ENCODE results near the gene NECAB3. TPM values are rescaled to one million over a fixed set of nuclear protein-coding genes. Genes with fewer than 3 reads are reported as not detected.

The NECAB3 gene
- total and polyA plus RNA-seq, 2 of the 13 experiments (the other 11 are each of a cell fraction or from before 2014, with no cell fraction given): 61.5 to 65.5 TPM

DNA sequence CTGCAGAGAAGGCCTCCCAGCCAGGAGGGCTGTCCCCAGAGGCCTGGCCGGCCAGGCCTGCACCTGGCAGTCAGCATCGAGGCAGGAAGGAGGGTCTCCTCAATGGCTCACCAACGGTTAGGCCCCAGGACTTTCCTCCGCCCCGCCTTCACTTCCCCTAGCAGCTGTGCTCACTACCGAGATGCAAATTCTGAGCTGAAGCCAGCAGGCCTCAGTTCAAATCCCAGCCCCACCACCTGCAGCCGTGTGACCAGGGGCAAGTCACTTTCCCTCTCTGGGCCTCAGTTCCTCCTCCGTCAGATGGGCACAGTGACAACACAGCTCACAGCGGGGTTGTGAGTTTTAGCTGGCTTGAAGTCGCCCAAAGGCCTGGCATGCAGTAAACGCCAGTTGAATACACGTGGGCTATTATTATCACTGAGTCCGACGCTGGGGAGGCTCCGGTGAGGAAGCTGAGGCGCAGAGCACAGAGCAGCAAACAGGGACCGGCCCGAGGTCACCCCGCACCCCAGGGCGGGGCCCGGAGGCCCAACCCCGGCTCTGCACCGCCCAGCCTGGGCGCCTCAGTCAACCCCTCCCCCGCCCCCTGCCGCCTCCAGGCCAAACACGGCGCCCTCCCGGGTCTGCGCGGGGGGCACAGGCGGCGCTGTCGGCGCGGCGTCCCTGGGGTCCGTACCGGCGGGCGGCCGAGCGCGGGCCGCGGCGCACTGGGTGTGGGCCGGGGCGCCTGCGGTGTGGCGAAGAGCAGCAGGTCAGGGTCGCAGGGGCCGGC is 11.3 kb upstream of the NECAB3 start (continued):
- TF ChIP-seq, protein P1, sequence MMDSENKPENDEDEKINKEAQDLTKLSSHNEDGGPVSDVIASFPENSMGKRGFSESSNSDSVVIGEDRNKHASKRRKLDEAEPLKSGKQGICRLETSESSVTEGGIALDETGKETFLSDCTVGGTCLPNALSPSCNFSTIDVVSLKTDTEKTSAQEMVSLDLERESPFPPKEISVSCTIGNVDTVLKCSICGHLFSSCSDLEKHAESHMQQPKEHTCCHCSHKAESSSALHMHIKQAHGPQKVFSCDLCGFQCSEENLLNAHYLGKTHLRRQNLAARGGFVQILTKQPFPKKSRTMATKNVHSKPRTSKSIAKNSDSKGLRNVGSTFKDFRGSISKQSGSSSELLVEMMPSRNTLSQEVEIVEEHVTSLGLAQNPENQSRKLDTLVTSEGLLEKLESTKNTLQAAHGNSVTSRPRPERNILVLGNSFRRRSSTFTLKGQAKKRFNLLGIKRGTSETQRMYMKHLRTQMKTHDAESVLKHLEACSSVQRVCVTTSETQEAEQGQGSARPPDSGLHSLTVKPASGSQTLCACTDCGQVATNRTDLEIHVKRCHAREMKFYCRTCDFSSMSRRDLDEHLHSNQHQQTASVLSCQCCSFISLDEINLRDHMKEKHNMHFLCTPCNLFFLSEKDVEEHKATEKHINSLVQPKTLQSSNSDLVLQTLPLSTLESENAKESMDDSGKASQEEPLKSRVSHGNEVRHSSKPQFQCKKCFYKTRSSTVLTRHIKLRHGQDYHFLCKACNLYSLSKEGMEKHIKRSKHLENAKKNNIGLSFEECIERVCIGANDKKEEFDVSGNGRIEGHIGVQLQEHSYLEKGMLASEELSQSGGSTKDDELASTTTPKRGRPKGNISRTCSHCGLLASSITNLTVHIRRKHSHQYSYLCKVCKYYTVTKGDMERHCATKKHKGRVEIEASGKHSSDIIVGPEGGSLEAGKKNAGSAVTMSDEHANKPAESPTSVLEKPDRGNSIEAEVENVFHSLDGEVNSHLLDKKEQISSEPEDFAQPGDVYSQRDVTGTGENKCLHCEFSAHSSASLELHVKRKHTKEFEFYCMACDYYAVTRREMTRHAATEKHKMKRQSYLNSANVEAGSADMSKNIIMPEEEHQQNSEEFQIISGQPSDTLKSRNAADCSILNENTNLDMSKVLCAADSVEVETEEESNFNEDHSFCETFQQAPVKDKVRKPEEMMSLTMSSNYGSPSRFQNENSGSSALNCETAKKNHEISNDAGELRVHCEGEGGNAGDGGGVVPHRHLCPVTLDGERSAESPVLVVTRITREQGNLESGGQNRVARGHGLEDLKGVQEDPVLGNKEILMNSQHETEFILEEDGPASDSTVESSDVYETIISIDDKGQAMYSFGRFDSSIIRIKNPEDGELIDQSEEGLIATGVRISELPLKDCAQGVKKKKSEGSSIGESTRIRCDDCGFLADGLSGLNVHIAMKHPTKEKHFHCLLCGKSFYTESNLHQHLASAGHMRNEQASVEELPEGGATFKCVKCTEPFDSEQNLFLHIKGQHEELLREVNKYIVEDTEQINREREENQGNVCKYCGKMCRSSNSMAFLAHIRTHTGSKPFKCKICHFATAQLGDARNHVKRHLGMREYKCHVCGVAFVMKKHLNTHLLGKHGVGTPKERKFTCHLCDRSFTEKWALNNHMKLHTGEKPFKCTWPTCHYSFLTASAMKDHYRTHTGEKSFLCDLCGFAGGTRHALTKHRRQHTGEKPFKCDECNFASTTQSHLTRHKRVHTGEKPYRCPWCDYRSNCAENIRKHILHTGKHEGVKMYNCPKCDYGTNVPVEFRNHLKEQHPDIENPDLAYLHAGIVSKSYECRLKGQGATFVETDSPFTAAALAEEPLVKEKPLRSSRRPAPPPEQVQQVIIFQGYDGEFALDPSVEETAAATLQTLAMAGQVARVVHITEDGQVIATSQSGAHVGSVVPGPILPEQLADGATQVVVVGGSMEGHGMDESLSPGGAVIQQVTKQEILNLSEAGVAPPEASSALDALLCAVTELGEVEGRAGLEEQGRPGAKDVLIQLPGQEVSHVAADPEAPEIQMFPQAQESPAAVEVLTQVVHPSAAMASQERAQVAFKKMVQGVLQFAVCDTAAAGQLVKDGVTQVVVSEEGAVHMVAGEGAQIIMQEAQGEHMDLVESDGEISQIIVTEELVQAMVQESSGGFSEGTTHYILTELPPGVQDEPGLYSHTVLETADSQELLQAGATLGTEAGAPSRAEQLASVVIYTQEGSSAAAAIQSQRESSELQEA (CRISPR knock-in tag; IDR thresholded peaks at IDR 0.05; ENCODE audit: not compliant biosample characterization): no peak
- TF ChIP-seq ZBTB3 (CRISPR knock-in tag; IDR thresholded peaks at IDR 0.05; ENCODE audit: borderline replicate concordance, low read depth): no peak; the same call in 1 of the 2 replicates
- peak; percentile 64 for TF ChIP-seq CBX1 (IDR thresholded peaks at IDR 0.05; ENCODE audit: low read depth)
- TF ChIP-seq, protein P2, sequence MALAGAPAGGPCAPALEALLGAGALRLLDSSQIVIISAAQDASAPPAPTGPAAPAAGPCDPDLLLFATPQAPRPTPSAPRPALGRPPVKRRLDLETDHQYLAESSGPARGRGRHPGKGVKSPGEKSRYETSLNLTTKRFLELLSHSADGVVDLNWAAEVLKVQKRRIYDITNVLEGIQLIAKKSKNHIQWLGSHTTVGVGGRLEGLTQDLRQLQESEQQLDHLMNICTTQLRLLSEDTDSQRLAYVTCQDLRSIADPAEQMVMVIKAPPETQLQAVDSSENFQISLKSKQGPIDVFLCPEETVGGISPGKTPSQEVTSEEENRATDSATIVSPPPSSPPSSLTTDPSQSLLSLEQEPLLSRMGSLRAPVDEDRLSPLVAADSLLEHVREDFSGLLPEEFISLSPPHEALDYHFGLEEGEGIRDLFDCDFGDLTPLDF (CRISPR knock-in tag; IDR thresholded peaks at IDR 0.05): no peak; the same call in 1 of the 2 replicates
- TF ChIP-seq MTA1 (CRISPR knock-in tag; IDR thresholded peaks at IDR 0.05; ENCODE audit: borderline replicate concordance): no peak; the same call in 1 of the 2 replicates
- no peak for TF ChIP-seq EZH2 (conservative IDR thresholded peaks at IDR 0.05; ENCODE audit: low read depth, low read length)
- TF ChIP-seq, protein P3, sequence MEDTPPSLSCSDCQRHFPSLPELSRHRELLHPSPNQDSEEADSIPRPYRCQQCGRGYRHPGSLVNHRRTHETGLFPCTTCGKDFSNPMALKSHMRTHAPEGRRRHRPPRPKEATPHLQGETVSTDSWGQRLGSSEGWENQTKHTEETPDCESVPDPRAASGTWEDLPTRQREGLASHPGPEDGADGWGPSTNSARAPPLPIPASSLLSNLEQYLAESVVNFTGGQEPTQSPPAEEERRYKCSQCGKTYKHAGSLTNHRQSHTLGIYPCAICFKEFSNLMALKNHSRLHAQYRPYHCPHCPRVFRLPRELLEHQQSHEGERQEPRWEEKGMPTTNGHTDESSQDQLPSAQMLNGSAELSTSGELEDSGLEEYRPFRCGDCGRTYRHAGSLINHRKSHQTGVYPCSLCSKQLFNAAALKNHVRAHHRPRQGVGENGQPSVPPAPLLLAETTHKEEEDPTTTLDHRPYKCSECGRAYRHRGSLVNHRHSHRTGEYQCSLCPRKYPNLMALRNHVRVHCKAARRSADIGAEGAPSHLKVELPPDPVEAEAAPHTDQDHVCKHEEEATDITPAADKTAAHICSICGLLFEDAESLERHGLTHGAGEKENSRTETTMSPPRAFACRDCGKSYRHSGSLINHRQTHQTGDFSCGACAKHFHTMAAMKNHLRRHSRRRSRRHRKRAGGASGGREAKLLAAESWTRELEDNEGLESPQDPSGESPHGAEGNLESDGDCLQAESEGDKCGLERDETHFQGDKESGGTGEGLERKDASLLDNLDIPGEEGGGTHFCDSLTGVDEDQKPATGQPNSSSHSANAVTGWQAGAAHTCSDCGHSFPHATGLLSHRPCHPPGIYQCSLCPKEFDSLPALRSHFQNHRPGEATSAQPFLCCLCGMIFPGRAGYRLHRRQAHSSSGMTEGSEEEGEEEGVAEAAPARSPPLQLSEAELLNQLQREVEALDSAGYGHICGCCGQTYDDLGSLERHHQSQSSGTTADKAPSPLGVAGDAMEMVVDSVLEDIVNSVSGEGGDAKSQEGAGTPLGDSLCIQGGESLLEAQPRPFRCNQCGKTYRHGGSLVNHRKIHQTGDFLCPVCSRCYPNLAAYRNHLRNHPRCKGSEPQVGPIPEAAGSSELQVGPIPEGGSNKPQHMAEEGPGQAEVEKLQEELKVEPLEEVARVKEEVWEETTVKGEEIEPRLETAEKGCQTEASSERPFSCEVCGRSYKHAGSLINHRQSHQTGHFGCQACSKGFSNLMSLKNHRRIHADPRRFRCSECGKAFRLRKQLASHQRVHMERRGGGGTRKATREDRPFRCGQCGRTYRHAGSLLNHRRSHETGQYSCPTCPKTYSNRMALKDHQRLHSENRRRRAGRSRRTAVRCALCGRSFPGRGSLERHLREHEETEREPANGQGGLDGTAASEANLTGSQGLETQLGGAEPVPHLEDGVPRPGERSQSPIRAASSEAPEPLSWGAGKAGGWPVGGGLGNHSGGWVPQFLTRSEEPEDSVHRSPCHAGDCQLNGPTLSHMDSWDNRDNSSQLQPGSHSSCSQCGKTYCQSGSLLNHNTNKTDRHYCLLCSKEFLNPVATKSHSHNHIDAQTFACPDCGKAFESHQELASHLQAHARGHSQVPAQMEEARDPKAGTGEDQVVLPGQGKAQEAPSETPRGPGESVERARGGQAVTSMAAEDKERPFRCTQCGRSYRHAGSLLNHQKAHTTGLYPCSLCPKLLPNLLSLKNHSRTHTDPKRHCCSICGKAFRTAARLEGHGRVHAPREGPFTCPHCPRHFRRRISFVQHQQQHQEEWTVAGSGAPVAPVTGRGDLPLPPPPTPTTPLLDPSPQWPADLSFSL (CRISPR knock-in tag; IDR thresholded peaks at IDR 0.05): no peak
- TF ChIP-seq, protein P4, sequence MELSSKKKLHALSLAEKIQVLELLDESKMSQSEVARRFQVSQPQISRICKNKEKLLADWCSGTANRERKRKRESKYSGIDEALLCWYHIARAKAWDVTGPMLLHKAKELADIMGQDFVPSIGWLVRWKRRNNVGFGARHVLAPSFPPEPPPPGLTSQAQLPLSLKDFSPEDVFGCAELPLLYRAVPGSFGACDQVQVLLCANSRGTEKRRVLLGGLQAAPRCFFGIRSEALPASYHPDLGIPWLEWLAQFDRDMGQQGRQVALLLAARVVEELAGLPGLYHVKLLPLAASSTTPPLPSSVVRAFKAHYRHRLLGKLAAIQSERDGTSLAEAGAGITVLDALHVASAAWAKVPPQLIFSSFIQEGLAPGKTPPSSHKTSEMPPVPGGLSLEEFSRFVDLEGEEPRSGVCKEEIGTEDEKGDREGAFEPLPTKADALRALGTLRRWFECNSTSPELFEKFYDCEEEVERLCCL (CRISPR knock-in tag; IDR thresholded peaks at IDR 0.05; ENCODE audit: borderline replicate concordance): 0 out of 2 replicates have a peak, but pooled peaks have one; percentile 62
- TF ChIP-seq, protein P5, sequence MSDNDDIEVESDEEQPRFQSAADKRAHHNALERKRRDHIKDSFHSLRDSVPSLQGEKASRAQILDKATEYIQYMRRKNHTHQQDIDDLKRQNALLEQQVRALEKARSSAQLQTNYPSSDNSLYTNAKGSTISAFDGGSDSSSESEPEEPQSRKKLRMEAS (IDR thresholded peaks at IDR 0.05): peak; percentile 45
